Non-pigmented ciliary epithelial cell (primary cell): Measurements from ENCODE around the gene SKIL.

Source experiments
- DNase-seq: peaks from one replicate; pipeline ENCODE4 v3.0.0-alpha.2; 2010; ENCODE audit warnings: low read depth

SKIL gene

GRCh38 chr3:170437696-170438407 lies 80.3 kb downstream of the SKIL start:
- DNase-seq, result no peak

GRCh38 chr3:170438836-170439235 lies 81.3 kb downstream of the SKIL start:
- DNase-seq, result no peak

GRCh38 chr3:170440344-170440743 lies 82.8 kb downstream of the SKIL start:
- no peak for DNase-seq

GRCh38 chr3:170441412-170441811 lies 83.9 kb downstream of the SKIL start:
- DNase-seq, result no peak

GRCh38 chr3:170442947-170443346 lies 85.4 kb downstream of the SKIL start:
- DNase-seq, result no peak

GRCh38 chr3:170443457-170443856 lies 85.9 kb downstream of the SKIL start:
- no peak for DNase-seq
